Dermis blood vessel endothelial cell (primary cell): Measurements from ENCODE around the gene EMID1. TPM values are rescaled to one million over a fixed set of nuclear protein-coding genes. Genes with fewer than 3 reads are reported as not detected.

ENCODE experiments used
- DNase-seq: peaks from one replicate; pipeline ENCODE4 v3.0.0; 2010
- total RNA-seq: library from RNA; depleted of rRNA; stranded (reverse); fragments of >200 nt; gene quantifications from 2 replicates; pipeline ENCODE4 v1.2.3, GENCODE V29; 2014

Gene EMID1
- total RNA-seq, 1 donor from 2014 or later: 6.1 TPM

DNA sequence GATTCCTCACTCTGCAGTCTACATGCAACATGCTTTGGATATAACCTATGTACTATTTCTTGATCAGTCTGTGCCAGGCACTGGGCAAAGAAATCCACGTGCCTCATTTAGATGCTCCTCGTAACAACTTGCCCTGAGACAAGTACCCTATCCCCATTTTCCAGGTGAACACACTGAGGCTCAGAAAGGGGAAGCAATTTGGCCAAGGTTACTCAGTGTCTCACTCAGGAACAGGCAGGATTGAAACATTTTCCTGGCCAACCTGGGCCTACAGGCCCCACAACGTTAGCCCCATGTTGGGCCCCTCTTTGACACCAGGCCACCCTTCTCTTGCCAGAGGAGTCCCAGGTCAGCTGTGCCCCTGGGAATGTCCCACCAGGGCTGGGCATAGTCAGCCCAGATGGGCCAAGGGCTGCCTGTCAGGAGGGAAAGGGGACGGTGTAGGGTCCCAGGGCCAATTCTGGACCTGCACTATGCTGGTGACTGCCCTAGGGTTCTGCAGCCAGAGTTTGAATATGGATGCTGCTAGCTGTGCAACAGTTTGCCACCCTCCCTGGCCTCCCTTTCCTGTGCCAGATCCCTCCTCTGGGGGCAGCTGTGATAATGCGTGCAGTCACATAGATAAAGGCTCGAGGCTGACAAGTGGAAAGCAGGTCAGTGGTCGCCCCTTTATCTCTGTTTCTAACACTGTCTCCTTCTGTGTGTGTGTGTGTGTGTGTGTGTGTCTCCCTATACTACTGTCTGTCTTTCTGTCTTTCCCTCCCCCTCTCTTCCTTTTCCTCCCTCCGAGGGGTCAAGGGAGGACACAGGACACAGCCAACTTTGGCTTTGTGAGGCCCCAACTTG lies 10.4 kb upstream of the EMID1 start:
- DNase-seq: no peak

DNA sequence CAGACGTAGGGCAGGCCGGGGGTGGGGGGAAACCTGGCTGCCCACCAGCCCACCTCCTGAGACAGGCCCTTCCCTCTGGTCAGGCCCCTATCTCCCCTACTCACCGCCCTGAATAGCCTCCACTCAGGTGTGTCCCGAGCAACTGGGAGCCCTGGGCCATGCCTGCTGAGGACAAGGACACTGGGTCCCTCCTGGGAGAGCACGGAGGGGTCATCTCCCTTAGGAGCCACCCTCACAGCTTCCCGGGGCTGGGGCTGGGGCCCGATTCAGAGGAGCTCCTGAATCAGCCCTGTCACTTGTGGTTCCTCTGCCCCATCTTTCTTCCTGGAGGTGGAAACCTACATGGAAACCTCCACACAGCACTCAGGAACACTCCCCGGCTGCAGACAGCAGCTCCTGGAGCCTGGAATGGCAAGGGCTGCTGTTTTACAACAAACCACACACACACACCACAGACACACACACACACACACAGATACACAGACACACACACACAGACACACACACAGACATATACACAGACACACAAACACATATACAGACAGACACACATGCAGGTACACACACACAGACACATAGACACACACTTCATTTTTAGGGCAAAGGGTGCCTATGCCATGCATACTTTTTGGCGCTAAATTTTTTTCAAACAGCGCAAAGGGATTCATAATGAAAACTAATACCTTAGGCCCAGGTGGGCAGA lies 9.6 kb upstream of the EMID1 start:
- no peak for DNase-seq

DNA sequence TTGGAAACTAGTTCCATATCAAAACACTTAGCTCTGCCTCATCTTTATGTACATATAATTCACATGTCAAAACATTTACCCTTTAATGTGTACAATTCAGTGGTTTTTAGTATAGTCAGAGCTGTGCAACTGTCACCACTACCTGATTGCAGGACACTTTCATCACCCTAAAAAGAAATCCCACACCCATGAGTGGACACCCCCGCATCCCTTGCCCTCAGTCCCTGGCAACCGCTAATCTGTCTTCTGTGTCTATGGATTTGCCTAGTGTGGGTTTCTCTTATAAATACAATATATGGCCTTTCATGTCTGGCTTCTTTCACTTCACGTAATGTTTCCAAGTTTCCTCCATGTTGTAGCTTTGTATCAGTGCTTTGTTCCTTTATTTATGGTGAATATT lies 8.6 kb upstream of the EMID1 start:
- no peak for DNase-seq

DNA sequence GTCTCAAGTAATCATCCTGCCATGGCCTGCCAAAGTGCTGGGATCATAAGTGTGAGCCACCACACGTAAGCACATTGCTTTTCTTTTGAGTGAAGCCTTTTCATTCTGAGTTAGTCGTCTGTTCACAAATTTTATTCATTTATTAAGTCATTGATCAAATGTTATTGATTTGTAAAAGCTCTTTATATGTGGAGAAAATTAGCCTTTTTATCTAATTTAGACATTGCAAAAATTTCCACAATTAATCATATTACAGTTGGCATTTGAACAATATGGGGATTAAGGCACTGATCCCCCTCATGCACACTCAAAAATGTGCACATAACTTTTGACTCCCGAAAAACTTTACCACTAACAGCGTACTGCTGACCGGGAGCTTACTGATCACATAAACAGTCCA lies 7.5 kb upstream of the EMID1 start:
- no peak for DNase-seq

DNA sequence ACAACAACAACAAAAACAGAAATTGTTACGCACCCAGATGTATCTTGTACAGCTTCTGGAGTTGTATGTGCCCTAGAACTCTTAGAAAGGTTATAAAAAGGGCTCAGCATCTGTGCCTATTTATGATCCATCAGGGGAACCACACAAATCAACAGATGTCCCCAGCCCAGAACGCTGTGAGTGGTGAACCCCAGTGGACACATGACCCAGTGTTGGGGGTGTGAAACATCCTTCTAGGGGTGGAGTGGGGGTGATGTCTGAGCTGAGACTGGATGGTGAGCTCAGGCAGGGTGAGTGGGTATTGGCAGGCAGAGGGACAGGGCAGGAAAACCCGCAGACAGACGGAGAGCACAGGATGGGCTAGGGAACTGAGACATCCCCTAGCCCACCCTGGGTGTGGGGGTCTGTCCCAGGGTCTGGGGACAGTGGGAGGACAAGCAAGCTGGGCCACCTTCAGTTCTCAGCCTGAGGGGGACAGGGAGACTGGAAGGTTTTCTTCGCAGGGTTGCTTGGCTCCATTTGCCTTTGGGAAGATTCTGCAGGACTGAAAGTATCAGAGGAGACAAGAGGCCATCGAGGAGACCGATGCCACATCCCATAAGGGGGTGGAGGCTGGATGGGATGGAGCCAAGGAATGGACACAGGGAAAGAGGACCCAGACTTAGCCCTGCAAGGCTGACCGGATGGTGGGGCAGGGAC lies 5.8 kb upstream of the EMID1 start:
- DNase-seq: no peak

DNA sequence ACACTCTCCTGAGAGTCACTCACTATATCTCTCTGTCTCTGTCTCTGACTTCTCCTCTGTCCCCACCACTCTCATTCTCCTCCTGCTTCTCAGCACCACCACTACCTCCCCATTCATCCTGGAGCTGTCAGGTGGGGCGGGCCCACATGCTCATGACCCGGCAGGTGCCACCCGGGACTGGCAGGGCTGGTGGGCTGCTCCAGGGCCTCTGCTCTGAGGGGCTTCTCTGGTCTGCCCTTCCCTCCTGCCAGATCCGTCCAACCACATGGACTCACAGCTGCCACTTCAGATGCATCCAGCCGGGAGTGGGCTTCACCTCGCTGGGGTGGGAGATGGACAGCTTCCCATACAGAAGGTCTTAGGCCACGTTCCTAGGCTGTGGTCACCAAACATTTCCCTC lies 4.8 kb upstream of the EMID1 start:
- DNase-seq: no peak

DNA sequence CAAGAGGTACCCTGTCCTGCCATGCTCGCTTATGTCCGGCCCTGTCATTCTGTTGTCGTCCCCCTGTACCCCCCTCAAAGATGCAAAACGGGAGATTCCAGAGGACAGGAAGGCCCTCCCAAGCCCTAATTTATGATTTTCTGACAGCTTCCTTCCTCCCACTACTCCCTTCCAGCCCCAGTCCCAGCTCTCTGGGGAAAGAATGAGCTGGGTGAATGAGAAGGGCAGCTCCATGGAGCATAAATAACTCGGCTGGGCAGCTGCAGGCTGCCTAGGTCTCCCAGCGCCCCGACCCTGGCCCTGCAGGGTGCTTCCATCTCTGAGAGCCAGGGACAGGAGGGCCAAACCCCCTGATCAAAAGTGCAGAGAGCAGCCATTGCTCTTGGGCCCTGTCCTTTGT lies 3.9 kb upstream of the EMID1 start:
- no peak for DNase-seq

DNA sequence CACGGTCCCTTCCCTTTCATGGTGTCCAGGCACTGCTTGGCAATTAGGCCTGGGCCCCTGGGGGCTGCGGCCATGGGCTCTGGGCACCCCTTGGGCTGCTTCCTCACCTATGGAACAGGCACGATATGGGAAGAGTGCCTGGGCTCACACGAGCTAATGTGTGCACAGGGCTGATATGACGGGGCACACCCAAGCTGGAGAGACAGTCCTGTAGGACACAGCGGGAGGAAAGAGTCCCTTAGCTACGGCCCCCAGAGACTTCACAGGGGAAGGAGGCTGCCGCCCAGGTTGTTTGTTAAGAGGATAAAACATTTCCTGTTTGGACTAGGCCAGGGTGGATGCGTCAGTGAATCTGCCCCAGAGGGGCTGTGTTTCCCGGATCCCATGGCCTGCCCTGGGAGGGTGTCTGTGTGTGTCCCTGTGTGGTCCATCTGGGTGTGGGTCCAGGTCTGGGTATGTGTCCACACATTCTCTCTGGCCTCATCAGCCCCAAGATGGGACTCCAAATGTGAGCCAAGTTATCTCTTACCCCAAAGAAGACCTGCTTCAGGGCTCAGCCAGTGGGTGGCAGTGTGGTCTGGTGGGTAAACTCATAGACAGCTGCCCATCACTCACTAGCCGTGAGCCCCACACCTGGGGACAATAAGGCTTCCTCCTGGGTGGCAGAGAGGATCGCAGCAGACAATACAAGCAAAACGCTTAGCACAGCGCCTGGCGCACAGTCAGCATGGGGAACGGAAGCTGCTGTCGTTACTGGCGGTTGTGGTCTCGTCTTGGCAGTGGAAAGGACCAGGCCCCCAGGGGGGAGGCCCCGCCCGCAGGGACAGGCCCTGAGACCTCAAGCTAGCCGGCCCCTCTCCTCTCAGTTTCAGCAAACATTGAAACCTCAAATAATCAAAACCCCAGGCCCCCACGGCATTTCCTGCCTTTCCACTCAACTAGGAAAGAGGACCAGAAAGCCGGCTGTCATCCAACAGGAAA lies 3.2 kb upstream of the EMID1 start:
- DNase-seq: peak; percentile 53

DNA sequence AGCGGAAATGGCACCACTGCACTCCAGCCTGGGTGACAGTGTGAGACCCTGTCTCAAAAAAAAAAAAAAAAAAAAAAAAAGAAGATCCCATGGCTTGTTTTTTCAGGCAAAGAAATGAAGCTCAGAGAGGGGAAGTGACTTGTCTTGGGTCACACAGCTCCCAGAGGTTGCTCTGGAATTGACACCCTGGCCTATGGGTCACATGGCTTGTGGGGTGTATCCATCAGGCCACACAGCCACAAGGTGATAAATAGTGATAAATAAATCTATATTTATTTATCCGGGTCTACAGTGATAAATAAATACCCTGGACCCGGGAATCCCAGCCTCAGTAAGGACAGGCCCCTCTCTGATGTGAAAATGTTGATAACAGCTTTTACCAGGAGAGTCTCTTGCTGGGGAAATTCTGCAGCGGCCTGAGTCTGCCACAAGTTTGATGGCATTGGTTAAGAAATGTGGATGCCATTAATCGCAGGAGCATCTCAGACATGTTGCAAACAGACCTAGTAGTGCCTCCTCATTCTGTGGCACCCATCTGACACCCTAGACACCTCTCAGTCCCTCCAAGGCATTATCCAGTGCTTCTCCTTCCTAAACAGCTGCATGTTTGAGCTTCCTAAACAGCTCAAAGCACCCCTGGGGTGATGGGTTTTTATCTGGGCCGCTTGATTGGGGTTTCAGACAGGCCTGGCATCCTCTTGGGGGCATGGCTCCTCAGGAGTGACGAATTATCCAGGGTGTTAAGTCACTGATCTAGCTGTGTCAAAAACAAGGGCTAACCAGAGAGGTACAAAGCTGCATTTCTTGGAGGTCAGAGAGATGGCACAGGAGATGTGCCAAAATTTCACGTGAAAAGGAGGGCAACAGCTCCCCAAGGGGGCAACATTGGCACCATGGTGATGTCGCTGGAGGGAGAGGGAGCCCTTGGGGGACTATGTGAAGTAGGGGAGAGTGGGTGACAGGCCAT lies 1.9 kb upstream of the EMID1 start:
- no peak for DNase-seq

DNA sequence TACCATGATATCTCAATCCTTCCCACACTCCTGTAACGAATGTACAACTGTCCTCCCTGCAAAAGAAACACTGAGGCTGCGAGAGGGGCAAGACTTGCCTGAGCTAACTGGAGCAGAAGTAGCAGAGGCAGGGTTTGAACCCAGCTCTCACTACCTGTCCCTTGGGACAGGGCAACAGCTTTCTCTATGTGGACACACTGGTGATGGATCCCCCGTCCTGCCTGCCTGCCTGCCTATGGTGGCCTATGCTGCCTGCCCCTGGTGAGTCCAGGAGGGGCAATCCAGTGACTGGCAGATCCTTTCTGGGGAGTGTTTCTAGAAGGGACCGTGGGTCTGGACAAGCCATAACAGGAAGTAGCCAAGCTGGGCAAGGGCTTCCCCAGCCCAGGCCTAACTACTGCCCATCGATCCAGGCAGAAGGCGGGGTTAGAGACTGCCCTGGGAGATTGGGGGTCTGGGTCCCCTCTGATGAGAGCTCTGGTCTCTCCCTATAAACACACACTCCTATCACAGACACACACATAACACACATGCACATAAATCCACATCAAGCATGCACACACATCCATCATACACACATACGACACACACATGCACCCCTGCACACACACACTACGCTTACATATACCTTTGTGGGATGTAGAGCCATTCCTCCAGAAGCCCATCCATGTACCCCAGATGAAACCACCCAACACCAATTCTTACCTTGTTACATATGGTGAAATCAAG lies 1.1 kb upstream of the EMID1 start:
- no peak for DNase-seq

DNA sequence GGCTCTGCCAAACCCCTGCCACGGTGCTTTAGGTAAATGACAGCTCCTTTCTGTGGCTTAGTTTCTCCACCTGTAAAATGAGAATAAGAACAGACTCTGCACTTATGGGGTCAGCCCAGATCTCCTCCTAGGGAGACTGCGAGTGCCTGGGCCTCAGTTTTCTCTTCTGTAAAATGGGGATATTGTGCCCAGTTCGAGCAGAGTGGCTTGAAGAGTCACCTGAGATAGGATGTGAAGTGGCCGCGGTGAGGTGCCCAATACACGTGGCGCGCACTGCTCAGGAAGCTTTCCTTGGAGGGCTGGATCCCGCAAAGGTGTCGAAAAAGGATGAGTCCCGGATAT lies 473 bp upstream of the EMID1 start:
- DNase-seq: no peak

DNA sequence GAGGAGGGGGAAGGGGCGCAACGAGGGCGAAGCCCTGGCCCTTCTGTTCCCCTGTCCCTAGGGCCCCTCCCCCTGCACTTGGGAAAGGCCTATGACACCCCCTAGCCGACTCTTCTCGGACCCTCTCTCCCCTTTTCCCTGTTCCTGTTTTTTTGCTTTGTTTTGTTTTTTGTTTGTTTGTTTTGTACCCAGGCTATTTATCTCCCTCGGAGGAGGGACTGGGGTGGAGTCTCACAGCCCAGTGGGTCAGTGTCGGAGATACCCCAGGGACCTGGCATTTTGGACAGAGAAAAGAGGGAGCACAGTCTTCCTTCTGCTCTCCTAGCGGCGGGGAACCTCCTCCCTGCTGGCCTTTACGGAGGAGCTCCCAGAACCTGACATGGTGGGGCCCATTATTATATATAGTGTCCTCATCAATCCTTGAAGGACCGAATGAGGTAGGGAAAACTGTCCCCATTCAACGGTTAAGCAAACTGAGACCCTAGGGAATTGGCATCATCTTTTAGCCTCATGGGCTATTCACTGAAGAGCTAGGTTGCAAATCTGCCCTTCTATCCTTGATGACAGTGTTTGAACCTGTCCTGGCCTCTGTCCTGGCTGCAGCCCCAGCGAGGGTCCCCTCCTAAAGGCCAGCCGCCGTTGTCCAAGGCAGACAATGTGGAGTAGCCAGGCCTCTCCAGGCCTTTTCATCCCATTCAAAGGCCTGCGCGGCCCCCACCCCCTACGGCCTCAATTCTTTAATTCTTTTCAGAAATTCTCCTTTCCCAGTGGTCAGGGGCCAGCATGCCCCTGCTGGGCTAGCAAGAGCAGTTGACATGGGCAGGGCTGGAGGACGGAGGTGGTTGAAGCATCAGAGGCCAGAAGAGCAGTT lies 911 bp downstream of the EMID1 start:
- DNase-seq: no peak

DNA sequence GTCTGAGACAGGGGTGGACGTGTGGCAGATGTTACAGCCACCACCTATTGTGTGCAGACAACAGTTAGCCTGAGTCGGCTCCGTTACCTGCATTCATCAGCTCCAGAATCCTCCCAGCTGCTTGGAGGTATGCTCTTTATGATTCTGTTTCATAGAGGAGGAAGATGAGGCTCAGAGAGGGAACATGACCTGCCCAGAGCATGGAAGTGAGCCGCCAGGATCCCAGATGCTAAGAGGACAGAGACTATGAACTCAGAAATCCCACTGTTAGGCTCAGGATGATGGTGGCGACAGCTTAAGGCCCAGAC lies 1.5 kb downstream of the EMID1 start:
- DNase-seq: no peak

DNA sequence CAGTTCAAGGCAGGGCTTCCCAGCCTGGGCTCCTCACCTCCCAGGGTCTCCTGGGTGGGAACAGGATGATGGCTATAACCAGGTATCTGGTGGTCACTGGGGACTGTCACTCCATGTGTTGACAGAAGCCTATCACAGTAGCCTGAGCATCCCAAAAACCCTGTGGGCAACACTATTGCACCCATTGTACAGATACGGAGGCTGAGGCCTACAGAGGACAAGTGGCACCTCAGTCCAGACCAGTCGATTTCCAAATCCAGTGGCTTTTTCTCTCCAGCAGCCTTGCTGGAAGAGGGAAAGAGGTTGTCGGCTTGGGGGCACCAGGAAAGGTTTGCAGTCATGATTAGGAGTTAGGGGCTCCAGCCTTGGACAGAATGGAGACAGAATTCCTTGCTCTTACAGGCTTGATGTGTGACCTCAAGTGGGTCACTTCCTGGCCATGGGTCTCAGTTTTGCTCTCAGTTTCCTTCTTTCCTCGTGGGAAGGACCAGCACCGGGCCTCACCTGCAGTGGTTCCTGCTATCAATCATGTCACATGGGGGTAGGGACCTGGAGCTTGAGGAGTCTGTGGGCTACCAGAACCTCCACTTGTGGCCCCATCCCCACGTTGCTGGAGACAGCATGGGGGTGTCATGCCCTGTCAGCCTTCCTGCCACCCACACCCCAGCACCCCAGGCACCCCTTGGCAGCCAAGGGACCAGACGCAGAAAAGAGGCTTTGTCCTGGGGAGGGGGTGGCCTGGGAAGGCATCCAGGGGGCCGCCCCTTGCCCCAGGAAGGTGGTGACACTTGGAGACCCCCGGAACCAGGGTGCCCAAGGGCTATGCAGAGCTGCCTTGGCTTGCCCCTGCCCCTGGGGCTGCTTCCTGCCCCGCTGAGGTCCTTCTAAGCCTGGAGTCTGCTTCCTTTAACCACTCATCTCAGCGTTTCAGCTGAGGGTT lies 2.1 kb downstream of the EMID1 start:
- no peak for DNase-seq

DNA sequence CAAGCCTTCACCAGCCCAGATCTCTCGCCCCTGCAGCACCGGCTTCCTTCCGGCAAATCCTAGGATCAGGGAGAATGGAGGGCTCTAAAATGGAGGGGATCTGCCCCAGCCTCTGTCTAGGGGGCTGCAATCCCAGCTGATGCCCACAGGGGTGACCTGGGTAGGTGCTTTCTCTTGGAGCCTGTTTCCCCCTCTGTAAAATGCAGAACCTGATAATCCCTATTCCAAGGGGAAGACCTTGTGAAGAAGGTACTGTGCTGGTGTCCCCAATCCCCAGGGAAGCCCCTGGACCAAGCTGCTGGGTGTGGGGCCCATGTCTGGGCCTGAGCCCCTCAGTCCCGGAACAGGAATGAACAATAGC lies 2.8 kb downstream of the EMID1 start:
- DNase-seq: no peak

DNA sequence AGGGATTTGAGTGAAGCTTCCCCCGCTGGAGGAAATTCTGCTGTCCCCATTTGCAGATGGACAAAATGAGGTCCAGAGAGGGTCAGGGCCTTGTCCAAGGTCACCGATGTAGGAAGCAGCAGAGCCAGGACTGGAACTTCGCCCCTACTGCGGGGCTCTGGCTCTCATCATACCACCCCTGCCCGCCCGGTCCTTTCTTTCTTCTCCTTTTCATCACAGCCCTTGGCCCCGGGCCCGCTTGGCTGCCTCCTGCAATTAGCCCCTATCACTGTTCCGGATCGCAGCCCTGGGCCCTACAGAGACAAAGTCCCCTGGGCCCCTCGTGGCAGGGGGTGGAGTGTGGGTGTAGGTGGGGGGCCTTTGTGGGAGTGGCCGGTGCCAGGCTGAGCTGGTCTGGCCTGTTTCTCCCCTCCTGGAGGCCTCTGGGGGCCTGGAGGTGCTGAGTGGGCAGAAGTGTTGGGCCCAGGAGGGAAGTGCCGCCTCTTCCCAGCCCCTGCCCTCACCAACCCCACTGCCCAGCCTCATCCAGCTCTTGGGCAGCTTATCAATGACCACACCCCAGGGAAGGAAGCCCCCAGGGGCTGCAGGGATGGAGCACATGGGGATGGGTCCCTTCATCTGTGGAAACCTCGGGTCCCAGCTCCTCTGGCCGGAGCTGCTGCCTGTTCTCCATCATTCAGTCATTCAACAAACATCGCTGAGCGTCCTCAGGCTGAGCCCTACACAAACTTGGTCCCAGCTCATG lies 3.4 kb downstream of the EMID1 start:
- DNase-seq: no peak

DNA sequence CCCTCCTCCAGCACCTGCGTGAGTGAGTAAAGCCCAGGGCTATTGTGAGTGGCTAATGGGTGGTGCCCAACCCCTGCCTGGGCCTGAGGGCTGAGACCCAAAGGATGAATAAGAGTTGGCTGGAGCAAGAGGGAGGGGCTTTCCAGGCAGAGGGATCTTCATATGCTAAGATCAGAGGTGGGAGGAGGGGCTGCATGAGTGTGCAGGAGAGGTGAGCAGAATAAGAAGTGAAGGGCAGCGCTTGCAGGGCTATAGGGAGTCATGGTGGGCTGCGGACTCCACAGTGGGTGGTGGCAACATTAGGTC lies 3.9 kb downstream of the EMID1 start:
- DNase-seq: no peak

DNA sequence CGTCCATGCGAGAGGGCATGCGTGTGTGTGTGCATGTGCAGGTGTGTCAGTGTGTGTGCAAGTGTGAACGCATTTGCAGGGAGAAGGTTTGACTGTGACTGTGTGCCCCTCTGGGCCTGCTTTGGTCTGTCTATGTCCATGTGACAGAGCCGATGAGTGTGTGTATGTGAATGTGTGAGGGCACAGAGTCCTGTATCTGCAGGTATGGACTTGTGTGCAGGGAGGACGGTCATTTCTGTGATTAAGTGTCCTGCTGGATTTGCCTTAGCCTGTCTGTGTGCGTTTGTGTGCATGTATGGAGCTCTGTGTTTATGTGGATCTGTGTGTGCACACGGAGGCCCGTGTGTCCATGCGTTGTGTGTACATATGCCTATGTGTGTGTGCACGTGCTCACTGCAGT lies 5.4 kb downstream of the EMID1 start:
- DNase-seq: no peak
